Activated B cell treated with CpG ODN at 0.5 μM for 24 hours (primary cell): ENCODE results near the gene NLRP14. TPM values are rescaled to one million over a fixed set of nuclear protein-coding genes. Genes with fewer than 3 reads are reported as not detected.

ENCODE experiments used
- ATAC-seq: fragments of 200-7000 bp; cut with Tn5 transposase; one replicate; pipeline ENCODE4 v1.10.0; 2021; ENCODE audit warnings: low read depth, mild to moderate bottlenecking, moderate library complexity
- CTCF ChIA-PET: fragments of 350-600 bp; sonication (Branson Sonifier 250); formaldehyde crosslinking; loops from one replicate; lab custom pipeline; 2021; ENCODE audit warnings: antibody characterized with exemption; lab: Charles Lee
- POLR2A ChIA-PET: fragments of 350-600 bp; sonication (Branson Sonifier 250); formaldehyde crosslinking; loops from one replicate; lab custom pipeline; 2021; ENCODE audit warnings: antibody characterized with exemption; lab: Charles Lee
- DNase-seq: peaks from one replicate; pipeline ENCODE4 v3.0.0; 2022
- H3K27ac Mint-ChIP-seq: one replicate; pipeline ENCODE4 v1.8.0; 2020; ENCODE audit warnings: mixed read lengths
- H3K27me3 Mint-ChIP-seq: one replicate; pipeline ENCODE4 v1.8.0; 2021; ENCODE audit warnings: mixed read lengths
- H3K36me3 Mint-ChIP-seq: one replicate; pipeline ENCODE4 v1.8.0; 2021; ENCODE audit warnings: low read depth, mixed read lengths
- H3K4me1 Mint-ChIP-seq: one replicate; pipeline ENCODE4 v1.8.0; 2021; ENCODE audit warnings: mixed read lengths
- H3K4me3 Mint-ChIP-seq: one replicate; pipeline ENCODE4 v1.8.0; 2020; ENCODE audit warnings: mild to moderate bottlenecking, mixed read lengths
- H3K9me3 Mint-ChIP-seq: one replicate; pipeline ENCODE4 v1.8.0; 2020; ENCODE audit warnings: mixed read lengths
- intact Hi-C: fragments of 100-400 bp; cut with micrococcal nuclease; formaldehyde crosslinking; loops from one replicate; pipeline ENCODE4 v1.15.1; 2024
- total RNA-seq: library from RNA; stranded (reverse); gene quantifications from 2 replicates; pipeline ENCODE4 v1.2.3, GENCODE V29; 2022
- TF ChIP-seq, protein P1 (sequence below): fragments of 200-600 bp; IDR thresholded peaks from one replicate; pipeline ENCODE4 v1.8.0; 2022; ENCODE audit warnings: antibody characterized with exemption, mild to moderate bottlenecking

NLRP14 gene, protein sequence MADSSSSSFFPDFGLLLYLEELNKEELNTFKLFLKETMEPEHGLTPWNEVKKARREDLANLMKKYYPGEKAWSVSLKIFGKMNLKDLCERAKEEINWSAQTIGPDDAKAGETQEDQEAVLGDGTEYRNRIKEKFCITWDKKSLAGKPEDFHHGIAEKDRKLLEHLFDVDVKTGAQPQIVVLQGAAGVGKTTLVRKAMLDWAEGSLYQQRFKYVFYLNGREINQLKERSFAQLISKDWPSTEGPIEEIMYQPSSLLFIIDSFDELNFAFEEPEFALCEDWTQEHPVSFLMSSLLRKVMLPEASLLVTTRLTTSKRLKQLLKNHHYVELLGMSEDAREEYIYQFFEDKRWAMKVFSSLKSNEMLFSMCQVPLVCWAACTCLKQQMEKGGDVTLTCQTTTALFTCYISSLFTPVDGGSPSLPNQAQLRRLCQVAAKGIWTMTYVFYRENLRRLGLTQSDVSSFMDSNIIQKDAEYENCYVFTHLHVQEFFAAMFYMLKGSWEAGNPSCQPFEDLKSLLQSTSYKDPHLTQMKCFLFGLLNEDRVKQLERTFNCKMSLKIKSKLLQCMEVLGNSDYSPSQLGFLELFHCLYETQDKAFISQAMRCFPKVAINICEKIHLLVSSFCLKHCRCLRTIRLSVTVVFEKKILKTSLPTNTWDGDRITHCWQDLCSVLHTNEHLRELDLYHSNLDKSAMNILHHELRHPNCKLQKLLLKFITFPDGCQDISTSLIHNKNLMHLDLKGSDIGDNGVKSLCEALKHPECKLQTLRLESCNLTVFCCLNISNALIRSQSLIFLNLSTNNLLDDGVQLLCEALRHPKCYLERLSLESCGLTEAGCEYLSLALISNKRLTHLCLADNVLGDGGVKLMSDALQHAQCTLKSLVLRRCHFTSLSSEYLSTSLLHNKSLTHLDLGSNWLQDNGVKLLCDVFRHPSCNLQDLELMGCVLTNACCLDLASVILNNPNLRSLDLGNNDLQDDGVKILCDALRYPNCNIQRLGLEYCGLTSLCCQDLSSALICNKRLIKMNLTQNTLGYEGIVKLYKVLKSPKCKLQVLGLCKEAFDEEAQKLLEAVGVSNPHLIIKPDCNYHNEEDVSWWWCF
- 0.11 and 0.12 TPM in 2 replicates for total RNA-seq

DNA sequence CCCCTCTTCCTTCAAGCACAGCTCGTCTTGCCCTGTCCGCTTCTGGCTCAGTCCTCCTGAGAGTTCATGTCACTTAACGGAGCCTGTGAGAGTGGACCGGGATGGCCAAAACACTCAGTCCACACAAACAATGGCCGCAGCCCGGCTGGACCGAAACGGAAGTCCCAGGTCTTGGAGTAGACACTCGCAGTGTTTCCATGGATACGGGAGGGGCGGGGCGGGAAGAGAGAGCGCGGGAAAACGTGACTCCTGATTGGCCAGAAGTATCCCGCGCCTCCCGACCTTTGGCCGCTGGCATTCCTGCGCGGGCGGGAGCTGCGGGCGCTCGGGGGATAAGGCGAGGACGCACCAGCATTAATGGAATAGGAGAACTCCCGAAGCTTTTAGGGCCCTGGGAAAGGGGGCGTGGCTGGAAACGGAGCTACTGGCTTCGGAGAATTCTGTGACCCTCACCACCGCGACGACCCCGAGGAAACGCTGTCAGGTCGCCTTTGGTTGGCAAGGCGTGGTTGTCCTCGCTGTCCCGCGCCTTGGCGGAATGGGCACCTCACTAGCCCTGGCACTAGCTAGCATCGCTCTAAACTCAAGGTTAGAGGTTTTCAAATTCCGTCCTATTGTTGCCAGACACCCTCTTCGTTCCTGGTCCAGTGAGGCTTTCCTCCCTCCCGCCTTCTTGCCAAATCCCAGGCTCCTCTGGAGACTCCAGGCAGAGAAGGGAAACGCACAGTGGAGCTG, at the start of gene NLRP14, which contains the start of gene ZNF214:
Gene NLRP14, plus strand, starts transcription at position 297 of the 735 bp plus-strand sequence. CDS start 18,108 bp downstream, outside the sequence.
Gene ZNF214, minus strand, starts transcription at position 164 of the 735 bp plus-strand sequence. CDS start 17,511 bp downstream, outside the sequence.
- Mint-ChIP-seq H3K4me1 (peaks cover 11% of the 10 kb centered on the region), H3K27me3 (peaks cover 35% of the 10 kb centered on the region), H3K36me3 (no peaks in the 10 kb centered on the region), H3K27ac (no peak within 1 kb of the TSS), H3K4me3 (peak within 1 kb of the TSS; percentile 69), H3K9me3 (no peaks in the 10 kb centered on the region)
- ChIA-PET POLR2A (no interaction called here), CTCF (no interaction called here)
- no peak for ATAC-seq
- no peak for DNase-seq
- intact Hi-C loops = no loop called here
- TF ChIP-seq, protein P1, sequence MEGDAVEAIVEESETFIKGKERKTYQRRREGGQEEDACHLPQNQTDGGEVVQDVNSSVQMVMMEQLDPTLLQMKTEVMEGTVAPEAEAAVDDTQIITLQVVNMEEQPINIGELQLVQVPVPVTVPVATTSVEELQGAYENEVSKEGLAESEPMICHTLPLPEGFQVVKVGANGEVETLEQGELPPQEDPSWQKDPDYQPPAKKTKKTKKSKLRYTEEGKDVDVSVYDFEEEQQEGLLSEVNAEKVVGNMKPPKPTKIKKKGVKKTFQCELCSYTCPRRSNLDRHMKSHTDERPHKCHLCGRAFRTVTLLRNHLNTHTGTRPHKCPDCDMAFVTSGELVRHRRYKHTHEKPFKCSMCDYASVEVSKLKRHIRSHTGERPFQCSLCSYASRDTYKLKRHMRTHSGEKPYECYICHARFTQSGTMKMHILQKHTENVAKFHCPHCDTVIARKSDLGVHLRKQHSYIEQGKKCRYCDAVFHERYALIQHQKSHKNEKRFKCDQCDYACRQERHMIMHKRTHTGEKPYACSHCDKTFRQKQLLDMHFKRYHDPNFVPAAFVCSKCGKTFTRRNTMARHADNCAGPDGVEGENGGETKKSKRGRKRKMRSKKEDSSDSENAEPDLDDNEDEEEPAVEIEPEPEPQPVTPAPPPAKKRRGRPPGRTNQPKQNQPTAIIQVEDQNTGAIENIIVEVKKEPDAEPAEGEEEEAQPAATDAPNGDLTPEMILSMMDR = no peak

DNA sequence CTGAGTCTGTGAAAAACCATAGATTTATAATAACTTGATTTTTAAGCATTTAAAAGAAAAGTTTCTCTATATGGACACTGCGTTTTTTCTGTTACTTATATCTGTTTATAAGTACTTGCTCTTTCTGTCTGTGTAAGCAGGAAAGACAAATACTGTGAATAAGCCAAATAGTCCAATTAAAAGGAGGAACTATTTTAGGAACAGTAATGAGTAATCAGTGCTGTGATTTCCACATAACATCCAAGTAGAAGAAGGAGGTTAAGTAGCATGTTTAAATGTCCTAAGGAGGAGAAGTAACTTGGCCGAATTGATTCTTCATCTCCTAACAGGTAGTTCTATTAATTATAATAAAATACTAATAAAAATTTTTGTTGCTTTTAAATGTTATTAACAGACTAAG, 40.9 kb upstream of the NLRP14 start:
- ATAC-seq (no peak), DNase-seq (no peak)
- Mint-ChIP-seq H3K9me3 (no peaks in the 10 kb centered on the region), H3K27ac (no peak overlapping the region), H3K4me1 (no peaks in the 10 kb centered on the region), H3K4me3 (no peak overlapping the region), H3K27me3 (no peaks in the 10 kb centered on the region), H3K36me3 (no peaks in the 10 kb centered on the region)
- intact Hi-C loops = no loop called here
- POLR2A ChIA-PET = no interaction called here
- TF ChIP-seq, protein P1 = no peak
- CTCF ChIA-PET = no interaction called here

DNA sequence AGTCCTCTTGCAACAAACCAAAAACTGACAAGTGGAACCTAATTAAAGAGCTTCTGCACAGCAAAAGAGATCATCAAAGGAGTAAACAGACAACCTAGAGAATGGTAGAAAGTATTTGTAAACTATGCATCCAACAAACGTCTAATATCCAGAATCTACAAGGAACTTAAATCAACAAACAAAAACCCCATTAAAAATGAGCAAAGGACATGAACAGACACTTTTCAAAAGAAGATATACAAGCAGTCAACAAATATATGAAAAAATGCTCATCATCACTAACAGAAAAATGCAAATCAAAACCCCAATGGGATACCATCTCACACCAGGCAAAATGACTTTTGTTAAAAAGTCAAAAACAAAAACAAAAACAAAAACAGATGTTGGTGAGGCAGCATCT, 33.8 kb upstream of the NLRP14 start:
- Mint-ChIP-seq H3K9me3 (peaks cover 9% of the 10 kb centered on the region), H3K36me3 (no peaks in the 10 kb centered on the region), H3K27ac (no peak overlapping the region), H3K4me1 (no peaks in the 10 kb centered on the region), H3K4me3 (no peak overlapping the region), H3K27me3 (no peaks in the 10 kb centered on the region)
- ChIA-PET CTCF (no interaction called here), POLR2A (no interaction called here)
- intact Hi-C loops = no loop called here
- TF ChIP-seq, protein P1 = no peak
- no peak for DNase-seq
- no peak for ATAC-seq

DNA sequence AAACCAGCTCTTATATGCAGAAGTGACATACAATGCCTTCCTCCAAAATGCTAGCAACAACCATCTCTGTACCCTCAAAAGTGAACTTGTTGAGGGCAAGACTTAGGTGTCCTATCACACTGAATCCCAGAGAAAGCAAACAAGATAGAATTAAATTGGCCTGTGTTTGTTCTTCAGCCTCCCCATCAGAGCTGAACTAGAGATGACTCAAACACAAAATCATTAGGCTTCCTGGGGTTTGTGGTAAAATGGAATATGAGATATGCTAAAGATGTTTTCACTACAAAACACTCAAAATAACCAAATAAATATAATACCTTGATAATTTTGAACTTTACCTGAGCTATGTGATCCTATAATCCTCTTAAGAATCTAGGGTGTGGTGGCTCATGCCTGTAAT, 31.8 kb upstream of the NLRP14 start:
- DNase-seq (no peak), ATAC-seq (no peak)
- Mint-ChIP-seq H3K4me1 (no peaks in the 10 kb centered on the region), H3K27me3 (no peaks in the 10 kb centered on the region), H3K27ac (no peak overlapping the region), H3K4me3 (no peak overlapping the region), H3K36me3 (no peaks in the 10 kb centered on the region), H3K9me3 (peaks cover 9% of the 10 kb centered on the region)
- CTCF ChIA-PET = no interaction called here
- intact Hi-C loops = no loop called here
- POLR2A ChIA-PET = no interaction called here
- TF ChIP-seq, protein P1 = no peak
